PC-9 (cell line): Measurements from ENCODE around the gene SLC2A6.

Source experiments
- EZH2 ChIP-seq: fragments of 200-600 bp; sonication (generic); IDR thresholded peaks from 2 replicates; pipeline ENCODE4 v1.8.0; 2017; ENCODE audit warnings: antibody characterized with exemption, low read depth
- TF ChIP-seq, protein P1 (sequence below): fragments of 200-600 bp; sonication (generic); conservative IDR thresholded peaks from 2 replicates; pipeline ENCODE4 v1.6.1; 2017; ENCODE audit warnings: mixed run types, antibody characterized with exemption, mild to moderate bottlenecking, moderate library complexity

DNA sequence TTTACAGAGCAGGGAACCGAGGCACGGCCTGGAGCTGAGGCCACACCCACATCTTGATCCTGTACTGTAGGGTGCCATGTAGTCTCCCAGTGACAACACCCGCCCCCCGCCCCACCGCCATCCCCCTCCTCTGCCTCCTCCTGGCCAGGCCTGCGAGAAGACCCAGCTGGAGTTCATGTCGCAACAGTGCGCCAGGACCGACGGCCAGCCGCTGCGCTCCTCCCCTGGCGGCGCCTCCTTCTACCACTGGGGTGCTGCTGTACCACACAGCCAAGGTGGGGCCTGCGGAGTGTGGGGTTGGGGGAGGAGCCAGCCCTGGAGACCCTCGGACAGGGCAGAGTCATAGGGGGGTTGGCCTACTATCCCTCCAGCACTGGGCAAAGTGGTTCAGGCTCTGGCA, 42.2 kb downstream of the SLC2A6 start:
- TF ChIP-seq, protein P1, sequence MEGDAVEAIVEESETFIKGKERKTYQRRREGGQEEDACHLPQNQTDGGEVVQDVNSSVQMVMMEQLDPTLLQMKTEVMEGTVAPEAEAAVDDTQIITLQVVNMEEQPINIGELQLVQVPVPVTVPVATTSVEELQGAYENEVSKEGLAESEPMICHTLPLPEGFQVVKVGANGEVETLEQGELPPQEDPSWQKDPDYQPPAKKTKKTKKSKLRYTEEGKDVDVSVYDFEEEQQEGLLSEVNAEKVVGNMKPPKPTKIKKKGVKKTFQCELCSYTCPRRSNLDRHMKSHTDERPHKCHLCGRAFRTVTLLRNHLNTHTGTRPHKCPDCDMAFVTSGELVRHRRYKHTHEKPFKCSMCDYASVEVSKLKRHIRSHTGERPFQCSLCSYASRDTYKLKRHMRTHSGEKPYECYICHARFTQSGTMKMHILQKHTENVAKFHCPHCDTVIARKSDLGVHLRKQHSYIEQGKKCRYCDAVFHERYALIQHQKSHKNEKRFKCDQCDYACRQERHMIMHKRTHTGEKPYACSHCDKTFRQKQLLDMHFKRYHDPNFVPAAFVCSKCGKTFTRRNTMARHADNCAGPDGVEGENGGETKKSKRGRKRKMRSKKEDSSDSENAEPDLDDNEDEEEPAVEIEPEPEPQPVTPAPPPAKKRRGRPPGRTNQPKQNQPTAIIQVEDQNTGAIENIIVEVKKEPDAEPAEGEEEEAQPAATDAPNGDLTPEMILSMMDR: no peak
- TF ChIP-seq EZH2: no peak
